DND-41 (cell line): ENCODE data around the gene CREBL2.

Experiments
- ATAC-seq: fragments of 200-7000 bp; cut with Tn5 transposase; 3 replicates; pipeline ENCODE4 v1.9.1; 2021; ENCODE audit warnings: low read depth; ENCODE audit not compliant: insufficient read depth
- DNase-seq: peaks from one replicate; pipeline ENCODE4 v3.0.0-alpha.2; 2020
- H2AFZ ChIP-seq: 2 replicates; pipeline ENCODE4 v1.6.0; 2012; ENCODE audit warnings: low read depth, low read length
- H3K27ac ChIP-seq: 2 replicates; pipeline ENCODE4 v1.5.1; 2012; ENCODE audit warnings: low read length, inconsistent platforms
- H3K27me3 ChIP-seq: fragments of 200-600 bp; sonication (generic); 2 replicates; pipeline ENCODE4 v1.6.0; 2012; ENCODE audit warnings: low read length, mild to moderate bottlenecking, inconsistent platforms; ENCODE audit not compliant: insufficient read depth, poor library complexity
- H3K36me3 ChIP-seq: 2 replicates; pipeline ENCODE4 v1.5.1; 2012; ENCODE audit warnings: low read length, inconsistent platforms; ENCODE audit not compliant: insufficient read depth
- H3K4me1 ChIP-seq: 2 replicates; pipeline ENCODE4 v1.5.1; 2012; ENCODE audit warnings: mild to moderate bottlenecking, low read length; ENCODE audit not compliant: insufficient read depth
- H3K4me2 ChIP-seq: 2 replicates; pipeline ENCODE4 v1.6.0; 2012; ENCODE audit warnings: mild to moderate bottlenecking, moderate library complexity, low read length, inconsistent platforms; ENCODE audit not compliant: insufficient read depth
- H3K4me3 ChIP-seq, 2 experiments: fragments of 200-600 bp in 1 of 2; shearing (Covaris generic) in 1 of 2; 2 replicates each; pipeline ENCODE4 v1.5.1; 2012 to 2016; ENCODE audit warnings: inconsistent platforms in 2 of 2, low read length in 2 of 2, mild to moderate bottlenecking in 2 of 2, low read depth in 1 of 2, moderate library complexity in 1 of 2
- H3K79me2 ChIP-seq: 2 replicates; pipeline ENCODE4 v1.6.0; 2012; ENCODE audit warnings: low read length, inconsistent platforms; ENCODE audit not compliant: insufficient read depth
- H3K9ac ChIP-seq: 2 replicates; pipeline ENCODE4 v1.6.0; 2012; ENCODE audit warnings: low read depth, mild to moderate bottlenecking, inconsistent platforms, low read length, moderate library complexity
- H3K9me3 ChIP-seq: 2 replicates; pipeline ENCODE4 v1.5.1; 2012; ENCODE audit warnings: low read length, moderate library complexity, mild to moderate bottlenecking, inconsistent platforms; ENCODE audit not compliant: insufficient read depth, severe bottlenecking
- H4K20me1 ChIP-seq: 2 replicates; pipeline ENCODE4 v1.6.0; 2012; ENCODE audit warnings: low read length; ENCODE audit not compliant: insufficient read depth
- CTCF ChIP-seq: IDR thresholded peaks from 2 replicates; pipeline ENCODE4 v1.5.1; 2012; ENCODE audit warnings: borderline replicate concordance, low read length, moderate library complexity, mild to moderate bottlenecking; ENCODE audit not compliant: poor library complexity, severe bottlenecking; ENCODE audit errors: extremely low read depth
- EZH2 ChIP-seq: IDR thresholded peaks from 3 replicates; pipeline ENCODE4 v1.6.1; 2012; ENCODE audit warnings: borderline replicate concordance, low read depth, mild to moderate bottlenecking, moderate library complexity, low read length, inconsistent platforms; ENCODE audit not compliant: severe bottlenecking

Gene CREBL2

GRCh38 chr12:12611512-12612306 lies at the start of gene CREBL2:
CREBL2 (plus strand) TSS chr12:12611876; CDS start chr12:12612173, 297 bp downstream.
- Histone ChIP-seq H3K27me3 (no peaks in the 10 kb centered on the region), H3K79me2 (peaks cover 14% of the 10 kb centered on the region), H3K4me1 (peaks cover 28% of the 10 kb centered on the region), H2AFZ (peak within 1 kb of the TSS; percentile 92), H4K20me1 (no peaks in the 10 kb centered on the region), H3K9ac (peak within 1 kb of the TSS; percentile 78), H3K4me3 (peak within 1 kb of the TSS; percentile 55 to 67), H3K36me3 (peaks cover 4% of the 10 kb centered on the region; the same call in 1 of the 2 replicates), H3K4me2 (peak within 1 kb of the TSS; percentile 83), H3K27ac (peak within 1 kb of the TSS; percentile 89), H3K9me3 (no peaks in the 10 kb centered on the region)
- peak; percentile 85 for DNase-seq
- TF ChIP-seq EZH2 = no peak
- TF ChIP-seq CTCF = no peak
- ATAC-seq = peak; percentile 90

- peaks cover 60% of the 10 kb centered on the region for H3K27me3 ChIP-seq
- H3K4me1 ChIP-seq = peaks cover 22% of the 10 kb centered on the region
- H3K9me3 ChIP-seq = peaks cover 5% of the 10 kb centered on the region
- DNase-seq = peak; percentile 24
- ATAC-seq = peak; percentile 49
- peak overlapping the region; percentile 95 for H3K4me2 ChIP-seq
- peak overlapping the region; percentile 63 for H3K9ac ChIP-seq
- H3K27ac ChIP-seq = no peak overlapping the region
- H4K20me1 ChIP-seq = no peaks in the 10 kb centered on the region
- no peaks in the 10 kb centered on the region for H3K36me3 ChIP-seq
- no peaks in the 10 kb centered on the region for H3K79me2 ChIP-seq
- TF ChIP-seq CTCF (no peak), EZH2 (no peak)
- peak overlapping the region; percentile 69 for H2AFZ ChIP-seq
- peak overlapping the region; percentile 30 to 65; a peak in 3 of 4 replicates for H3K4me3 ChIP-seq
These were observed 49.6 kb upstream of the CREBL2 start for GRCh38 chr12:12562016-12562483.

GRCh38 chr12:12562585-12563261 lies 49.0 kb upstream of the CREBL2 start, which contains the start of gene DUSP16:
DUSP16 (minus strand) TSS chr12:12562863; CDS start chr12:12521098, 41,765 bp downstream.
- Histone ChIP-seq H3K4me3 (peak within 1 kb of the TSS; percentile 30 to 65; a peak in 3 of 4 replicates), H3K27me3 (peaks cover 57% of the 10 kb centered on the region), H3K36me3 (no peaks in the 10 kb centered on the region), H3K9me3 (peaks cover 5% of the 10 kb centered on the region), H3K9ac (peak within 1 kb of the TSS; percentile 63), H2AFZ (peak within 1 kb of the TSS; percentile 69), H3K4me2 (peak within 1 kb of the TSS; percentile 95), H3K79me2 (no peaks in the 10 kb centered on the region), H3K27ac (no peak within 1 kb of the TSS), H3K4me1 (peaks cover 22% of the 10 kb centered on the region), H4K20me1 (no peaks in the 10 kb centered on the region)
- ATAC-seq (peak; percentile 84), DNase-seq (peak; percentile 73)
- TF ChIP-seq EZH2 (peak; percentile 90), CTCF (no peak)
